NB4 (cell line): ENCODE data around the gene MCM6.

Source experiments
- POLR2A ChIP-seq: IDR thresholded peaks from 2 replicates; pipeline ENCODE4 v1.6.1; 2011; ENCODE audit warnings: mild to moderate bottlenecking; ENCODE audit not compliant: insufficient read length; ENCODE audit errors: extremely low read depth
- TF ChIP-seq, protein P1 (sequence below): IDR thresholded peaks from one replicate; pipeline ENCODE4 v1.5.1; 2012; ENCODE audit warnings: low read depth, low read length

DNA sequence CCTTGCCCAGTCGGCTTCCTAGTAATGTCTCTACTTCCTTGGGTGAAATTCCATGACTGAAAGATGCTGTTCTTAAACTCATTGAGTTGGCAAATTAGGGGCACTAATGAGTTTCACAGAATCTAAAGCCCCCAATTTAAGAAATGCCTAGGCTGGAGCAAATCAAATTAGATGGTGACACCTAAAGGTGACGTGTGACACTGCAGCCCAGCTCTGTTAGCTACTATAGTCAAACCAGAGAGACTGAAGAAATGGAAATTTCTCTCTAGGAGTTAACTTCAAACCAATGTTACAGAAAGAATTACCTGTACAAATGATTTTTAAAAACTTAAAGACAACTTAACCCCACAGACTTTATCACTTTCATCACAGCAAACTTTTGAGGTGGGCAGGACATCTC, 76.5 kb downstream of the MCM6 start:
- TF ChIP-seq, protein P1, sequence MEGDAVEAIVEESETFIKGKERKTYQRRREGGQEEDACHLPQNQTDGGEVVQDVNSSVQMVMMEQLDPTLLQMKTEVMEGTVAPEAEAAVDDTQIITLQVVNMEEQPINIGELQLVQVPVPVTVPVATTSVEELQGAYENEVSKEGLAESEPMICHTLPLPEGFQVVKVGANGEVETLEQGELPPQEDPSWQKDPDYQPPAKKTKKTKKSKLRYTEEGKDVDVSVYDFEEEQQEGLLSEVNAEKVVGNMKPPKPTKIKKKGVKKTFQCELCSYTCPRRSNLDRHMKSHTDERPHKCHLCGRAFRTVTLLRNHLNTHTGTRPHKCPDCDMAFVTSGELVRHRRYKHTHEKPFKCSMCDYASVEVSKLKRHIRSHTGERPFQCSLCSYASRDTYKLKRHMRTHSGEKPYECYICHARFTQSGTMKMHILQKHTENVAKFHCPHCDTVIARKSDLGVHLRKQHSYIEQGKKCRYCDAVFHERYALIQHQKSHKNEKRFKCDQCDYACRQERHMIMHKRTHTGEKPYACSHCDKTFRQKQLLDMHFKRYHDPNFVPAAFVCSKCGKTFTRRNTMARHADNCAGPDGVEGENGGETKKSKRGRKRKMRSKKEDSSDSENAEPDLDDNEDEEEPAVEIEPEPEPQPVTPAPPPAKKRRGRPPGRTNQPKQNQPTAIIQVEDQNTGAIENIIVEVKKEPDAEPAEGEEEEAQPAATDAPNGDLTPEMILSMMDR, result peak; percentile 14
- no peak for TF ChIP-seq POLR2A
